ENCODE data around the gene ACTN3.

DNA sequence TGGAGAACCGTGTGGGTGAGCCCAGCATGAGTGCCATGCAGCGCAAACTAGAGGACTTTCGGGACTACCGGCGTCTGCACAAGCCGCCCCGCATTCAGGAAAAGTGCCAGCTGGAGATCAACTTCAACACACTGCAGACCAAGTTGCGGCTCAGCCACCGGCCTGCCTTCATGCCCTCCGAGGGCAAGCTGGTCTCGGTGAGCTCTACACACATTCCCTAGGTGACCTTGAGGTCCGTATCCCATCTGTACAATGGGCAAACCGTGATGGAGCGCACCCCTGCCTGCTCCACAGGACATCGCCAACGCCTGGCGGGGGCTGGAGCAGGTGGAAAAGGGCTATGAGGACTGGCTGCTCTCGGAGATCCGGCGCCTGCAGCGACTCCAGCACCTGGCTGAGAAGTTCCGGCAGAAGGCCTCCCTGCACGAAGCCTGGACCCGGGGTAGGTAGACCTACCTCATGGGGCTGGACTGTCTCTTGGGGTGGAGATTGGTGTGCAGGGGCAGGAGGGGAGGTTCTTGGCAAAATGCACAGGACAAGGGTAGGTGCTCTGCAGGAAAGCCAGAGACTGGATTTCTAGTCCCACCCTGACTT, 11.1 kb downstream of the ACTN3 start:
- no peak for TF ChIP-seq POLR2A (IDR thresholded peaks at IDR 0.05)
- TF ChIP-seq, protein P1, sequence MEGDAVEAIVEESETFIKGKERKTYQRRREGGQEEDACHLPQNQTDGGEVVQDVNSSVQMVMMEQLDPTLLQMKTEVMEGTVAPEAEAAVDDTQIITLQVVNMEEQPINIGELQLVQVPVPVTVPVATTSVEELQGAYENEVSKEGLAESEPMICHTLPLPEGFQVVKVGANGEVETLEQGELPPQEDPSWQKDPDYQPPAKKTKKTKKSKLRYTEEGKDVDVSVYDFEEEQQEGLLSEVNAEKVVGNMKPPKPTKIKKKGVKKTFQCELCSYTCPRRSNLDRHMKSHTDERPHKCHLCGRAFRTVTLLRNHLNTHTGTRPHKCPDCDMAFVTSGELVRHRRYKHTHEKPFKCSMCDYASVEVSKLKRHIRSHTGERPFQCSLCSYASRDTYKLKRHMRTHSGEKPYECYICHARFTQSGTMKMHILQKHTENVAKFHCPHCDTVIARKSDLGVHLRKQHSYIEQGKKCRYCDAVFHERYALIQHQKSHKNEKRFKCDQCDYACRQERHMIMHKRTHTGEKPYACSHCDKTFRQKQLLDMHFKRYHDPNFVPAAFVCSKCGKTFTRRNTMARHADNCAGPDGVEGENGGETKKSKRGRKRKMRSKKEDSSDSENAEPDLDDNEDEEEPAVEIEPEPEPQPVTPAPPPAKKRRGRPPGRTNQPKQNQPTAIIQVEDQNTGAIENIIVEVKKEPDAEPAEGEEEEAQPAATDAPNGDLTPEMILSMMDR (IDR thresholded peaks at IDR 0.05), result no peak

Data from testis (tissue), 2 donors.